Stimulated activated CD4-positive, alpha-beta T cell treated with anti-CD3 and anti-CD28 coated beads, TNF-alpha, amount 100 ng/mL, for 4 hours (primary cell): Measurements from ENCODE around the gene ARMC3.
"Not testable (repeated sequence)": the region's sequence is repeated elsewhere in the genome, so short reads cannot be mapped to it uniquely, and the experiment has no call there.

Experiments
- DNase-seq, 3 experiments: peaks; one replicate each; pipeline ENCODE4 v3.0.0-alpha.2; 2020; ENCODE audit warnings: low read depth in 3 of 3

Gene ARMC3

DNA sequence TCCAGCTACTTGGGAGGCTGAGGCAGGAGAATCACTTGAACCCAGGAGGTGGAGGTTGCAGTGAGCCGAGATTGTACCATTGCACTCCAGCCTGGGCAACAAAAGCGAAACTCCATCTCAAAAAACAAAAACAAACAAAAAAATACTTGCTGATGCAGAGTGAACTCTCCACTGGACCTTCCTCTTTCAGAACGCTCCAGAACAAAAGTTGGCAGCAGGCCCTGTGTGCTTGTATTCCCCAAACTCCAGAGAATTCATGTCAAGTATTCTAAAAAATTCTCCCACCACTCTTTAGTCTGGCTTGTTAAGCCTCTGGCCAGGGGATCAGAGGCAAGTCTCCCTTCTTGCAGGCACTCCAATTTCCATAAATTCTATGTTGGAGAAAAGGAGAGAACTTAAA is 144.7 kb downstream of the ARMC3 start:
- not testable (repeated sequence) for DNase-seq

DNA sequence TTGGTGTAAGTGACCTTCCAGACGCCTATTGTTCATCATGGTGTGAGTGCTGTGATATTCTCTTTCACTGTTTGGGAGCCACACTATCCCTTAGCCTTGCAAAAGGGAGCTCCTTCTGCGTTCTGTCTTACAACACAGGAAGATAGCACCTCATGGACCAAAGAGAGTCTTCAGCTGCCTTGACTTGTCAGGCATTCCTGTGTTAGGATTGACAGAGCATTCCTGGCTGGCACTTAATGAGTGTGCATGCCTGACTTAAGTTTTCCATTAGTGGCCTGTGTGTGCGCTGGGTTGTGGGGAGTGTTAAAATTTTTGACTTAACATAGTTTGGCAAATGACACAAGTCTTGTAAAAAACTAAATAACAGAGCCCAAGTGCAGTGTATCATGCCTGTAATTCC is 145.7 kb downstream of the ARMC3 start:
- DNase-seq: no peak

DNA sequence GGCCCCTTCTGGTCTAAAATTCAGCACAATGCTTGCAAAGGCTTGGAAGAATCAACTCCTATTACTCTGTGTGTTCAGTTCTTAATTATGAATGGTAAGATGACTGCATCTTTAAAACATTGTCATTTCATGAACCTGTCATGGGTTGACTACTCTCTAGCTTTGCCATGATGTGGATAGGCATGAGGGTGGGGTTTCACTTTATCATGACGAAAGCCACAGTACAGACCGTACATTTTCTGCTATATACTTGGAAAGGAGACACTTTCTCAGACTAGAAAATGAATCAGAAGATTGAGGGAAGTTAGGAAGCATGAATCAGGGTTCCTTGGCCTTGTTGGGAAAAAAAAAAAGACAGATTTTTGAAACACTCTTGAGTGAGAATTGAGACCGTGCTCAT is 147.8 kb downstream of the ARMC3 start:
- no peak for DNase-seq

DNA sequence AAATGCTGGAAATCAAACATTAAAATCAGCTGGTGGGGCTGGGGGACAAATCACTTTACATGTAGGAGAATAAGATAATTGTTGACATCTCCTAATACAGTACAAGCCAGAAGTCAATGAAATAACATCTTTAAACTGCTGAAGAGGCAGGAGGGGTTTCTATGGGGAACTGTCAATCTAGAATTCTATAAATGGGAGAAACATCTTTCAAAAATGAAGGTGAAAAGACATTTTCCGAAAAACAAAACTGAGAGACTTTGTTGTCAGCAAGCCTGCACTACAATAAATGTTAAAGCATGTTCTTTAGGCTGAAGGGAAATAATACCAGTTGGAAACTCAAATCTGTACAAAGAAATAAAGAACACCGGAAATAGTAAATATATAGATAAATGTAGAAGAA is 150.3 kb downstream of the ARMC3 start:
- no peak for DNase-seq

DNA sequence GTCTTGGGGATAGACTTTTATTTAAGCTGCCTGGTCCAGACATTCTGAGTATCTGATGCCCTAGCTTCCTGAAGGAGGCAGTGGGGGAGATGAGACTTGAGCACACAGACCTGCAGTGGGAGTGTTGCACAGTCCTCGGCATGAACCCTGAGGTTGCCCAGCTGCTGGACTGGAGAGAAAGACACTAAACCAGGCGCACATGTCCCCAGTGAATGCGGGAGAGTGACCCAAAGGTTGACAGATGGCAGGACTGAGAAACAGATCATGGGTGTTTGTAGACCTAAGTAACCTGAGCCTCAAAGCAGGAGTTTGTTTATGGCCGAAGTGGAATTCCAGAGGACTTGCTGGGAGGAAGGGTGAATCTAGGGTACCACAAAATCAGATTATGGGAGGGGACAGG is 151.8 kb downstream of the ARMC3 start:
- no peak for DNase-seq

DNA sequence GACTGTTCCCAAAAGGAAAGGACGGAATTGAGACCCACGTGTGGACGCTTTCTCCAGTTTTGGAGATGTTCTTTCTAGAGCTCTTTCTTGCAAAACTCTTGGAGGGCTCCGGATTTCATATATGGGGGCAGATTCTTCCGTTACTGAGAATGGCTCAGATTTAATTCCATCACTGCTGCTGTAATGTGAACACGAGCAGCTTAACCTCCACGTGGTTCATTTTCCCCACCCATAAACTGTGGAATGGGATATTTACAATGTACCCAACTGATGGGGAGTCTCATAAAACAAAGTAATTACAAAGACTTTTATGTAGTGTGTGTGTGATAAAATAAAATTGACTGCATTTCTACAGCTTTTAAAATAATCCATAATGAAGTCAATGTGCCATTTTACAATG is 152.4 kb downstream of the ARMC3 start:
- no peak for DNase-seq

DNA sequence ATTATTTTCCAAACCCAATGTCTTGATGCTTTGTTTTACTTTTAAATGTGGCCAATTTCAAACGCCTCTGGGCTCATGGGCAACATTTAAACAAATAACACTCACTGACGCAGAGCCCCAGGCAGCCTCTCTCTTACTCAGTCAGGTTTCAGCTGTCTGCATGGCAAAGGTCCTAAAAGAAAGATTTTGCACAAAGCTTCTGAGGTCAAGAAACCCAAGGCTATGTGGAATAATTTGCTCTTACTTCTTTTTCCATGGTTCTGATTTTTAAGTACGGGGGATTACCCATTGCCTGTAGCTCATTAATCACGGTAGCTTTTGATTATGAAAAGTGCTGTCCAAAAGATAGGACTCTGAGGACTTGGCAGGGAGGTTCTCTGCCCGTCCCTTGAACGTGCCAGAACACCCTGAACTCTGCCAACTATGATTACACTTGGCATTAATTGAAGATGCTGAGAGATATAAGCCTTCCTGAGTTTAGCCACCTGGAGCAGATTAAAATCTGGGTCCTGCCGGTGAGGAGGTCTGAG is 153.4 kb downstream of the ARMC3 start:
- DNase-seq: no peak

DNA sequence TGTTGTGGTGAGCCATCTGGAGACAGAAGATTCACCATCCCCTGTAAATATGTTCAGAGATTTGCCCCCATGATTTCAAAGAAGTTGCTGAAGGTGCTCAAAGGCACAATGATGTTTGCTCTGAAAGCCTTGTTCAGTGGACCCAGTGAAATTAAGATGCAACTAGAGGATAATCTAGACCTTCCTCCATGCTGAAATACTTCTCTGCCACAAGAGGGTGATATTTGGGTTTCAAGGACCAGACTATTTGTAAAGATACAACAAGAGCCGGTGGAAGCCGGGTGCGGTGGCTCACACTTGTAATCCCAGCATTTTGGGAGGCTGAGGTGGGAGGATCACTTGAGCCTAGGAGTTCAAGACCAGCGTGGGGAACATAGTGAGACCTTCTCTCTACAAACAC is 154.0 kb downstream of the ARMC3 start:
- DNase-seq: no peak
